B cell (primary cell): Measurements from ENCODE around the gene SHISA8.
"Not testable (repeated sequence)": the region's sequence is repeated elsewhere in the genome, so short reads cannot be mapped to it uniquely, and the experiment has no call there.

Experiments
- CTCF ChIP-seq: fragments of 200-600 bp; IDR thresholded peaks from one replicate; pipeline ENCODE4 v1.8.0; 2022; ENCODE audit warnings: antibody characterized with exemption, mild to moderate bottlenecking
- EZH2 ChIP-seq: IDR thresholded peaks from 2 replicates; pipeline ENCODE4 v1.6.1; 2012; ENCODE audit warnings: borderline replicate concordance, low read depth, mild to moderate bottlenecking, moderate library complexity, low read length; ENCODE audit not compliant: insufficient read depth, poor library complexity, severe bottlenecking

GRCh38 chr22:41870081-41870480, 44.8 kb downstream of the SHISA8 start:
- not testable (repeated sequence) for TF ChIP-seq CTCF, EZH2
